Caco-2 (cell line): ENCODE results near the gene OTOF. TPM values are rescaled to one million over a fixed set of nuclear protein-coding genes. Genes with fewer than 3 reads are reported as not detected.

Source experiments
- BruUV-seq: library from RNA; stranded (reverse); fragments of 400-500 nt; replicated peaks from 2 replicates; lab custom pipeline; 2021; lab: Mats Ljungman, UMichigan
- CTCF ChIA-PET: fragments of 300-600 bp; sonication (Branson Sonifier 250); formaldehyde crosslinking; loops from one replicate; lab custom pipeline; 2022; ENCODE audit warnings: antibody characterized with exemption; lab: Charles Lee
- POLR2A ChIA-PET: fragments of 300-600 bp; sonication (Branson Sonifier 250); formaldehyde crosslinking; loops from one replicate; lab custom pipeline; 2022; ENCODE audit warnings: antibody characterized with exemption; lab: Charles Lee
- DNase-seq, 2 experiments: peaks; one replicate each; pipeline versions ENCODE4 v3.0.0 to v3.0.0-alpha.2; 2020 to 2022
- H3K27me3 ChIP-seq: replicated peaks from 2 replicates; pipeline ENCODE4 v1.6.0; 2011; ENCODE audit warnings: low read length; ENCODE audit not compliant: control insufficient read depth, insufficient read depth
- H3K36me3 ChIP-seq: 2 replicates; pipeline ENCODE4 v1.5.1; 2011; ENCODE audit warnings: low read length; ENCODE audit not compliant: control insufficient read depth, insufficient read depth
- H3K4me1 ChIP-seq: fragments of 250-450 bp; sonication (Bioruptor Pico); 2 replicates; pipeline ENCODE4 v1.5.1; 2020; ENCODE audit warnings: mild to moderate bottlenecking
- H3K4me3 ChIP-seq: 2 replicates; pipeline ENCODE4 v1.5.1; 2011; ENCODE audit warnings: low read depth, mild to moderate bottlenecking, control low read depth, low read length
- H3K9me3 ChIP-seq: fragments of 250-450 bp; sonication (Bioruptor Pico); 2 replicates; pipeline ENCODE4 v1.5.1; 2020; ENCODE audit warnings: mild to moderate bottlenecking, moderate library complexity
- H3K27ac Mint-ChIP-seq: one replicate; pipeline ENCODE4 v1.8.0; 2022; ENCODE audit warnings: mixed read lengths; ENCODE audit not compliant: unreplicated experiment
- H3K27me3 Mint-ChIP-seq: one replicate; pipeline ENCODE4 v1.8.0; 2022; ENCODE audit warnings: mixed read lengths; ENCODE audit not compliant: insufficient read depth, unreplicated experiment
- H3K36me3 Mint-ChIP-seq: one replicate; pipeline ENCODE4 v1.8.0; 2022; ENCODE audit warnings: mild to moderate bottlenecking, mixed read lengths; ENCODE audit not compliant: insufficient read depth, unreplicated experiment
- H3K4me1 Mint-ChIP-seq: one replicate; pipeline ENCODE4 v1.8.0; 2022; ENCODE audit warnings: low read depth, mixed read lengths; ENCODE audit not compliant: unreplicated experiment
- H3K4me3 Mint-ChIP-seq: one replicate; pipeline ENCODE4 v1.8.0; 2022; ENCODE audit warnings: mild to moderate bottlenecking, moderate library complexity, mixed read lengths; ENCODE audit not compliant: unreplicated experiment
- H3K9me3 Mint-ChIP-seq: one replicate; pipeline ENCODE4 v1.8.0; 2022; ENCODE audit warnings: mixed read lengths; ENCODE audit not compliant: unreplicated experiment
- CTCF ChIP-seq, 2 experiments: fragments of 200-600 bp in 1 of 2; IDR thresholded peaks; 1 replicate in 1 of 2; 2 replicates in 1 of 2; pipeline versions ENCODE4 v1.5.1 to v1.8.0; 2011 to 2022; ENCODE audit warnings: antibody characterized with exemption in 1 of 2, control low read depth in 1 of 2, inconsistent platforms in 1 of 2, low read depth in 1 of 2, low read length in 1 of 2, mild to moderate bottlenecking in 1 of 2, moderate library complexity in 1 of 2; ENCODE audit not compliant: insufficient read depth in 1 of 2, severe bottlenecking in 1 of 2, unreplicated experiment in 1 of 2
- intact Hi-C: fragments of 100-400 bp; cut with micrococcal nuclease; formaldehyde crosslinking; loops from one replicate; pipeline ENCODE4 v1.10.0; 2022; ENCODE audit not compliant: unreplicated experiment
- total RNA-seq: library from RNA; stranded (reverse); gene quantifications from 2 replicates; pipeline ENCODE4 v1.2.3, GENCODE V29; 2022

The OTOF gene
- total RNA-seq, 1 experiment from 2014 or later: 0.09 TPM

GRCh38 chr2:26429779-26430578, 47.9 kb downstream of the OTOF start:
- Mint-ChIP-seq H3K4me1 (no peaks in the 10 kb centered on the region), H3K36me3 (no peaks in the 10 kb centered on the region), H3K9me3 (no peaks in the 10 kb centered on the region), H3K27me3 (no peaks in the 10 kb centered on the region), H3K4me3 (no peak overlapping the region), H3K27ac (no peak overlapping the region)
- Histone ChIP-seq H3K4me1 (peaks cover 5% of the 10 kb centered on the region; the same call in 1 of the 2 replicates), H3K4me3 (no peak overlapping the region), H3K27me3 (no peaks in the 10 kb centered on the region), H3K36me3 (no peaks in the 10 kb centered on the region), H3K9me3 (no peaks in the 10 kb centered on the region)
- POLR2A ChIA-PET: interaction anchor here (0.6 kb wide), 1 partner anchor 84 kb away, joined by 3 read pairs; the partner anchor contains the start of gene SELENOI
- intact Hi-C loops: no loop called here
- DNase-seq: no peak
- no peak for TF ChIP-seq CTCF (IDR thresholded peaks at IDR 0.05; ENCODE audit: insufficient read depth in 1 of 2, low read depth in 1 of 2, low read length in 1 of 2, severe bottlenecking in 1 of 2, unreplicated experiment in 1 of 2)
- no TSS peak for BruUV-seq
- CTCF ChIA-PET: interaction anchor here (0.6 to 1.0 kb wide), 2 partner anchors 35 to 39 kb away, joined by 4 to 5 read pairs; no protein-coding TSS in a partner anchor

GRCh38 chr2:26428846-26429245, 49.1 kb downstream of the OTOF start:
- Histone ChIP-seq H3K4me3 (no peak overlapping the region), H3K9me3 (no peaks in the 10 kb centered on the region), H3K27me3 (no peaks in the 10 kb centered on the region), H3K36me3 (no peaks in the 10 kb centered on the region), H3K4me1 (peaks cover 5% of the 10 kb centered on the region; the same call in 1 of the 2 replicates)
- intact Hi-C loops: no loop called here
- no peaks in the 10 kb centered on the region for H3K9me3 Mint-ChIP-seq
- H3K27ac Mint-ChIP-seq: no peak overlapping the region
- POLR2A ChIA-PET: interaction anchor here (1.1 kb wide), 1 partner anchor 13 kb away, joined by 3 read pairs; no protein-coding TSS in a partner anchor
- CTCF ChIA-PET: no interaction called here
- no peak for TF ChIP-seq CTCF (IDR thresholded peaks at IDR 0.05; ENCODE audit: insufficient read depth in 1 of 2, low read depth in 1 of 2, low read length in 1 of 2, severe bottlenecking in 1 of 2, unreplicated experiment in 1 of 2)
- no peak for DNase-seq
- H3K4me1 Mint-ChIP-seq: no peaks in the 10 kb centered on the region
- BruUV-seq: no TSS peak
- H3K36me3 Mint-ChIP-seq: no peaks in the 10 kb centered on the region
- no peak overlapping the region for H3K4me3 Mint-ChIP-seq
- H3K27me3 Mint-ChIP-seq: no peaks in the 10 kb centered on the region

GRCh38 chr2:26424221-26424620, 53.7 kb downstream of the OTOF start:
- ChIA-PET CTCF (no interaction called here), POLR2A (no interaction called here)
- no peaks in the 10 kb centered on the region for H3K9me3 Mint-ChIP-seq
- intact Hi-C loops: no loop called here
- no peak for DNase-seq
- H3K4me1 Mint-ChIP-seq: no peaks in the 10 kb centered on the region
- Histone ChIP-seq H3K4me1 (no peaks in the 10 kb centered on the region), H3K27me3 (no peaks in the 10 kb centered on the region), H3K4me3 (no peak overlapping the region), H3K36me3 (no peaks in the 10 kb centered on the region), H3K9me3 (no peaks in the 10 kb centered on the region)
- H3K27ac Mint-ChIP-seq: no peak overlapping the region
- H3K27me3 Mint-ChIP-seq: no peaks in the 10 kb centered on the region
- BruUV-seq: no TSS peak
- H3K4me3 Mint-ChIP-seq: no peak overlapping the region
- no peaks in the 10 kb centered on the region for H3K36me3 Mint-ChIP-seq
- no peak for TF ChIP-seq CTCF (IDR thresholded peaks at IDR 0.05; ENCODE audit: insufficient read depth in 1 of 2, low read depth in 1 of 2, low read length in 1 of 2, severe bottlenecking in 1 of 2, unreplicated experiment in 1 of 2)
